Spleen (tissue), 11 donors: Measurements from ENCODE around the gene TFB2M. TPM values are rescaled to one million over a fixed set of nuclear protein-coding genes. Genes with fewer than 3 reads are reported as not detected.
A peak's percentile ranks its signal among the peaks of the same experiment; 100 is the strongest.

ENCODE experiments used
- DNase-seq: peaks from one replicate; pipeline ENCODE4 v3.0.0-alpha.2; 2020
- H3K27ac ChIP-seq, 8 donors: fragments of 200-600 bp; sonication (generic) in 7 of 8; 1 replicate in 4 of 8; 2 replicates in 4 of 8; pipeline versions ENCODE4 v1.5.0 to v1.8.0; 2016 to 2021; ENCODE audit warnings: inconsistent platforms in 4 of 8, mild to moderate bottlenecking in 4 of 8, moderate library complexity in 1 of 8
- H3K27me3 ChIP-seq, 7 donors: fragments of 200-600 bp; sonication (generic) in 6 of 7; replicated peaks in 1 of 7; 1 replicate in 4 of 7; 2 replicates in 3 of 7; pipeline versions ENCODE4 v1.5.0 to v1.8.0; 2016 to 2021; ENCODE audit warnings: inconsistent platforms in 3 of 7, mild to moderate bottlenecking in 1 of 7
- H3K36me3 ChIP-seq, 6 donors: fragments of 200-600 bp; sonication (generic) in 5 of 6; 1 replicate in 4 of 6; 2 replicates in 2 of 6; pipeline versions ENCODE4 v1.5.0 to v1.8.0; 2016 to 2021; ENCODE audit warnings: inconsistent platforms in 2 of 6
- H3K4me1 ChIP-seq, 6 donors: fragments of 200-600 bp; sonication (generic) in 5 of 6; 1 replicate in 3 of 6; 2 replicates in 3 of 6; pipeline versions ENCODE4 v1.5.0 to v1.8.0; 2016 to 2021; ENCODE audit warnings: inconsistent platforms in 3 of 6
- H3K4me3 ChIP-seq, 8 donors: fragments of 200-600 bp; sonication (generic) in 7 of 8; 1 replicate in 4 of 8; 2 replicates in 4 of 8; pipeline versions ENCODE4 v1.5.0 to v1.8.0; 2016 to 2021; ENCODE audit warnings: inconsistent platforms in 4 of 8, mild to moderate bottlenecking in 4 of 8, moderate library complexity in 2 of 8
- H3K9me3 ChIP-seq, 8 donors: fragments of 200-600 bp; sonication (generic) in 7 of 8; 1 replicate in 4 of 8; 2 replicates in 4 of 8; pipeline versions ENCODE4 v1.5.0 to v1.8.0; 2016 to 2021; ENCODE audit warnings: inconsistent platforms in 4 of 8
- CTCF ChIP-seq, 11 experiments: fragments of 200-600 bp in 7 of 11; fragments of 450-650 bp in 4 of 11; sonication (generic) in 4 of 11; IDR thresholded peaks in 8 of 11; conservative IDR thresholded peaks in 3 of 11; 1 replicate in 7 of 11; 2 replicates in 4 of 11; pipeline versions ENCODE4 v1.4.0 to v1.8.0; 2016 to 2021; ENCODE audit warnings: antibody characterized with exemption in 11 of 11, inconsistent platforms in 4 of 11, mild to moderate bottlenecking in 1 of 11
- POLR2A ChIP-seq, 3 donors: fragments of 450-650 bp; IDR thresholded peaks; one replicate each; pipeline ENCODE4 v1.5.1; 2017; ENCODE audit warnings: antibody characterized with exemption in 3 of 3, mild to moderate bottlenecking in 1 of 3
- POLR2AphosphoS5 ChIP-seq, 3 donors: sonication (generic); formaldehyde crosslinking; IDR thresholded peaks; one replicate each; pipeline ENCODE4 v1.5.1; 2017; ENCODE audit warnings: antibody characterized with exemption in 3 of 3
- WGBS, 5 donors: extraction: QIAGEN DNeasy Blood & Tissue Kit in 3 of 5; methylation state at CpG; one replicate each; pipeline versions ENCODE4 v1.1.5 to v1.1.7; 2013 to 2018; 5-methylcytosine and 5-hydroxymethylcytosine counted together
- intact Hi-C: fragments of 100-400 bp; cut with DNase I; formaldehyde crosslinking; loops from one replicate; pipeline ENCODE4 v1.15.0; 2023; ENCODE audit warnings: low total_unique reads
- polyA plus RNA-seq, 3 donors: library from polyadenylated mRNA; stranded (reverse); fragments of 200-250 nt; gene quantifications; one replicate each; pipeline ENCODE4 v1.2.1, GENCODE V29; 2013
- total RNA-seq, 7 donors: library from RNA; depleted of rRNA in 3 of 7; stranded (reverse); fragments of >200 nt in 3 of 7; fragmentation: NEBNext Ultra II Directional in 4 of 7; extraction: Animal tissue kit (Norgen Biotek cat#: 25700) in 4 of 7; gene quantifications; one replicate each; pipeline versions ENCODE4 v1.1.0 to v1.2.1, GENCODE V29; 2016 to 2021
- donor health status: healthy with polysubstance abuse.
- donor health status: DM: no; HTN: no; CAD: no; lungs with moderate emphysema.
- donor health status: DM: no; HTN: no; CAD: no.
- donor health status: Bipolar disorder and iron deficiency.
- donor health status: healthy.
- donor health status: DM: no; HTN: no; CAD: no.
- donor health status: DM: yes; HTN: yes; CAD: no.

The TFB2M gene
- total and polyA plus RNA-seq, 10 donors, result 7.2 to 11.9 (median 8.8) TPM

- Histone ChIP-seq H3K9me3 (peaks cover 0 to 8% (median 5%) of the 10 kb centered on the region in 8 donors), H3K27me3 (no peaks in the 10 kb centered on the region), H3K36me3 (peaks cover 0 to 47% (median 9%) of the 10 kb centered on the region in 6 donors), H3K4me3 (no peak overlapping the region), H3K27ac (peak overlapping the region in 5 of 8 donors; percentile 6 to 71 (median 55)), H3K4me1 (peaks cover 11 to 69% (median 37%) of the 10 kb centered on the region in 6 donors)
- no peak for DNase-seq
- intact Hi-C loops, result no loop called here
- TF ChIP-seq CTCF (IDR thresholded peaks at IDR 0.05 in 8 of 11, conservative IDR thresholded peaks at IDR 0.05 in 3 of 11) (no peak), POLR2AphosphoS5 (IDR thresholded peaks at IDR 0.05) (no peak), POLR2A (IDR thresholded peaks at IDR 0.05) (no peak)
- WGBS, 5 donors, result 78 to 95% (median 85%) methylated on average over 3 of the region's 3 CpGs
Observed at GRCh38 chr1:246587032-246587431, 21.0 kb upstream of the TFB2M start.

DNA sequence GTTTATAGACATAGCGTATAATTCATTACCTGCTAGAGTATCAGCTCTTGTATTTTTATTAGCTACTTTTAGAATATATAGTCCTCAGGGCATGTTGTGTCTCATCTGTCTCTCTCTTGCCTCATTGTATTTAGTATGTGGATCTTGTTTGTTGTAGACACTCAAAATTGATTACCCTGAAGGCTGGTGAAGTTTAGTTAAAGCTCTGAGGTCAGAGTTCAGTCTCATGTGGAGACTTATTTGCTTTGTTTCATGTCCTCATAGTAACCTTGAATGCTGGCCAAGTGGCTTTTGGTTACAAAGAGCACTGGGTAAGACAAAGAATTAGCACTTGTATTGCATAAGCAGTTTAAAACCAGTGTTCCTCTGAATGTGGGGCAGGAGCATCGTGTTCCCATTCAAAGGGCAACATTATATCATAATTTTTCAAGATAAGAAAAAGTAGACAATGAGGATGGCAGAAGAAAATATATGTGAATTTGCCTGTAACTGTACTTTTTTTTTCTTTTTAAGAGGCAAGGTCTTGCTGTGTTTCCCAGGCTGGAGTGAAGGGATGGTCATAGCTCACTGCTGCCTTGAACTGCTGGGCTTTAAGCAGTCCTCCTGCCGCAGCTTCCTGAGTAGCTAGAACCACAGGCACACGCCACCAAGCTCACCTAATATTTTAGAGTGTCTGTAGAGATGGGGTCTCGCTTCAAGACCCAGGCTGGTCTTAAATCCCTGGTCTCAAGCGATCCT, 17.6 kb upstream of the TFB2M start:
- intact Hi-C loops, result no loop called here
- H3K27ac ChIP-seq, result peak overlapping the region in 6 of 8 donors; percentile 32 to 64 (median 58)

GRCh38 chr1:246583056-246583440, 17.0 kb upstream of the TFB2M start:
- no peak for DNase-seq
- peaks cover 16 to 90% (median 64%) of the 10 kb centered on the region in 6 donors for H3K4me1 ChIP-seq
- WGBS, 5 donors, result 89 to 97% (median 91%) methylated on average over 2 of the region's 2 CpGs
- H3K36me3 ChIP-seq, result peaks cover 0 to 39% (median 3%) of the 10 kb centered on the region in 6 donors
- intact Hi-C loops, result no loop called here
- no peaks in the 10 kb centered on the region for H3K9me3 ChIP-seq
- TF ChIP-seq POLR2A (IDR thresholded peaks at IDR 0.05), result no peak
- TF ChIP-seq POLR2AphosphoS5 (IDR thresholded peaks at IDR 0.05), result no peak
- no peak for TF ChIP-seq CTCF (IDR thresholded peaks at IDR 0.05 in 8 of 11, conservative IDR thresholded peaks at IDR 0.05 in 3 of 11)
- peak overlapping the region in 5 of 8 donors; percentile 32 to 64 (median 58) for H3K27ac ChIP-seq
- H3K4me3 ChIP-seq, result no peak overlapping the region
- no peaks in the 10 kb centered on the region for H3K27me3 ChIP-seq

More for the DNA sequence above, 17.6 kb upstream of the TFB2M start:
- no peak overlapping the region for H3K4me3 ChIP-seq
- TF ChIP-seq CTCF (IDR thresholded peaks at IDR 0.05 in 8 of 11, conservative IDR thresholded peaks at IDR 0.05 in 3 of 11) (no peak), POLR2A (IDR thresholded peaks at IDR 0.05) (no peak), POLR2AphosphoS5 (IDR thresholded peaks at IDR 0.05) (no peak)
- peaks cover 0 to 39% (median 3%) of the 10 kb centered on the region in 6 donors for H3K36me3 ChIP-seq
- H3K9me3 ChIP-seq, result no peaks in the 10 kb centered on the region
- WGBS, 5 donors, result 68 to 78% (median 74%) methylated on average over 6 of the region's 6 CpGs
- H3K4me1 ChIP-seq, result peaks cover 16 to 89% (median 62%) of the 10 kb centered on the region in 6 donors
- H3K27me3 ChIP-seq, result no peaks in the 10 kb centered on the region
- no peak for DNase-seq

- peak overlapping the region in 3 of 8 donors; percentile 58 to 64 (median 64) for H3K27ac ChIP-seq
- peaks cover 16 to 90% (median 64%) of the 10 kb centered on the region in 6 donors for H3K4me1 ChIP-seq
- TF ChIP-seq POLR2A (IDR thresholded peaks at IDR 0.05) (no peak), POLR2AphosphoS5 (IDR thresholded peaks at IDR 0.05) (no peak), CTCF (IDR thresholded peaks at IDR 0.05 in 8 of 11, conservative IDR thresholded peaks at IDR 0.05 in 3 of 11) (no peak)
- H3K27me3 ChIP-seq, result no peaks in the 10 kb centered on the region
- 70 to 88% (median 81%) methylated on average over 17 of the region's 17 CpGs for WGBS, 5 donors
- no peak for DNase-seq
- no peaks in the 10 kb centered on the region for H3K9me3 ChIP-seq
- no peak overlapping the region for H3K4me3 ChIP-seq
- peaks cover 0 to 39% (median 3%) of the 10 kb centered on the region in 6 donors for H3K36me3 ChIP-seq
- intact Hi-C loops, result no loop called here
Observed at GRCh38 chr1:246582301-246583055, 16.4 kb upstream of the TFB2M start.
